Measurements from ENCODE around the gene PARD3B. TPM values are rescaled to one million over a fixed set of nuclear protein-coding genes. Genes with fewer than 3 reads are reported as not detected.

The PARD3B gene
- total and polyA plus RNA-seq, 2 experiments from 2014 or later: 4.3 to 8.5 TPM

DNA sequence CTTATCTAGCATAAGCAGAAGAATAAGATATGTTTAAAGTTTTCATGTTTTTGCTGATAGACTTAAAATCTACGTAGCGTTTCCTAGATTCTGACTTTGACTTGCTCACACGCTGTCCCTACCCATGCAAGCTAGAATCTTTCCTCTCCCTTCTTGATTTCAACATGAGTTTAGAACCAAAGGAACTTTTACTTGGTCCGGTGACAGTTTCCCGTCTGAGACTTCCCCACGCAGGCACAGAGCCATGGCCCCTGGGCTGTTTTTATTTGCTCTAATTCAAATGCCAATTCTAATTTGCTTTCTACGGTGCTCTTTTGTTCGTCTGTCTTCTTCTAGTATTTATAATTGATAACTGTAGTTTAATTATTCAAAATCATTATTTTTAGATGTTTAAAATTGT, 467.7 kb downstream of the PARD3B start:
- H3K9me3 ChIP-seq (ENCODE audit: low read depth): no peaks in the 10 kb centered on the region
- H3K27me3 ChIP-seq: no peaks in the 10 kb centered on the region
- H3K27ac ChIP-seq: no peak overlapping the region
- H3K4me3 ChIP-seq: no peak overlapping the region
- peaks cover 7% of the 10 kb centered on the region for H3K4me1 ChIP-seq (ENCODE audit: low read depth)
- TF ChIP-seq CTCF (IDR thresholded peaks at IDR 0.05; ENCODE audit: low read depth, low read length): no peak
- no peak for DNase-seq (ENCODE audit: low read depth in 1 of 2, low spot score in 1 of 2)
- no peaks in the 10 kb centered on the region for H3K36me3 ChIP-seq

DNA sequence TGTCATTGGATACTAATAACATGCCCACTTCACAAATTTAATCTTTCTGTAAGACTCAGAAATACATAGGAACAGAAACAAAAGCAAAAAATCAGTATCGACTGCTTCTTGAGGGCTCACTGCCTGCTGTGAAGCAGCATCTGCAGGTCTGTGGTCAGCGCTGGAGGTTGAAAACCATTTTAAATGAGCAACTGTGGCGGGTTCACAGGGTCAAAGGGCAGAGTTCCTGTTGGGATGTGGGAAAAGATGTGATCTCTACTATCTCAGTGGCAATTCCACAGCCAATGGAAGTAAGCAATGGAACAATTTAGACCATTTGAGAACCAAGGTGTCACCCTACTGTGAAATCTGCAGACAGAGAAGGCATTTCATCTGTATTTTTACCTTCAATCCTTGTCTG, 468.3 kb downstream of the PARD3B start:
- no peak for DNase-seq (ENCODE audit: low read depth in 1 of 2, low spot score in 1 of 2)
- TF ChIP-seq CTCF (IDR thresholded peaks at IDR 0.05; ENCODE audit: low read depth, low read length): no peak
- H3K27ac ChIP-seq: no peak overlapping the region
- no peaks in the 10 kb centered on the region for H3K27me3 ChIP-seq
- no peaks in the 10 kb centered on the region for H3K9me3 ChIP-seq (ENCODE audit: low read depth)
- peaks cover 7% of the 10 kb centered on the region for H3K4me1 ChIP-seq (ENCODE audit: low read depth)
- H3K4me3 ChIP-seq: no peak overlapping the region
- no peaks in the 10 kb centered on the region for H3K36me3 ChIP-seq

- peaks cover 7% of the 10 kb centered on the region for H3K4me1 ChIP-seq (ENCODE audit: low read depth)
- no peaks in the 10 kb centered on the region for H3K36me3 ChIP-seq
- no peak overlapping the region for H3K27ac ChIP-seq
- H3K27me3 ChIP-seq: no peaks in the 10 kb centered on the region
- H3K4me3 ChIP-seq: no peak overlapping the region
- no peak for DNase-seq (ENCODE audit: low read depth in 1 of 2, low spot score in 1 of 2)
- no peaks in the 10 kb centered on the region for H3K9me3 ChIP-seq (ENCODE audit: low read depth)
- no peak for TF ChIP-seq CTCF (IDR thresholded peaks at IDR 0.05; ENCODE audit: low read depth, low read length)
Measured at GRCh38 chr2:205014201-205014600, 468.9 kb downstream of the PARD3B start.

- TF ChIP-seq CTCF (IDR thresholded peaks at IDR 0.05; ENCODE audit: low read depth, low read length): no peak
- Histone ChIP-seq H3K27me3 (no peaks in the 10 kb centered on the region), H3K36me3 (no peaks in the 10 kb centered on the region), H3K27ac (no peak overlapping the region), H3K4me1 (ENCODE audit: low read depth) (peaks cover 7% of the 10 kb centered on the region), H3K9me3 (ENCODE audit: low read depth) (no peaks in the 10 kb centered on the region), H3K4me3 (no peak overlapping the region)
- DNase-seq (ENCODE audit: low read depth in 1 of 2, low spot score in 1 of 2): no peak
Measured at GRCh38 chr2:205017381-205017780, 472.1 kb downstream of the PARD3B start.

DNA sequence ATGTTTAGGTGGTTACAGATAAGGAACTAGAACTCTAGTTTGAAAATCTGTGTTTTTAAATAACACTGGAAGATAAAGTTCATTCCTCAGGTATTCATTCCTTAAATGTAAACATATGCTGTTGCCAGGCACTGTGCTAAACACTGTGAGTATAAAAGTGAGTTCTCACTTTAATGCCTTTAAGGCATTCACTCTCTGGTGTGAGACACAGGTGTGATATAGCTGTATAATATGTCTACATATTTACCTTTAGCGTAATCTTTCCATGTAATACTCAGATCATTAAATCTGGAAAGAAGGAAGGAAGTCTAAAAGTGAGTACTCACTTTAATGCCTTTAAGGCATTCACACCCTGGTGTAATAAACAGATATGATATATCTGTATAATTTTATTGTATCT, 472.6 kb downstream of the PARD3B start:
- Histone ChIP-seq H3K27me3 (no peaks in the 10 kb centered on the region), H3K9me3 (ENCODE audit: low read depth) (no peaks in the 10 kb centered on the region), H3K27ac (no peak overlapping the region), H3K4me3 (no peak overlapping the region), H3K4me1 (ENCODE audit: low read depth) (peaks cover 2% of the 10 kb centered on the region), H3K36me3 (no peaks in the 10 kb centered on the region)
- TF ChIP-seq CTCF (IDR thresholded peaks at IDR 0.05; ENCODE audit: low read depth, low read length): no peak
- no peak for DNase-seq (ENCODE audit: low read depth in 1 of 2, low spot score in 1 of 2)

GRCh38 chr2:205020673-205021072, 475.4 kb downstream of the PARD3B start:
- TF ChIP-seq CTCF (IDR thresholded peaks at IDR 0.05; ENCODE audit: low read depth, low read length): no peak
- Histone ChIP-seq H3K27ac (no peak overlapping the region), H3K4me3 (no peak overlapping the region), H3K36me3 (no peaks in the 10 kb centered on the region), H3K27me3 (no peaks in the 10 kb centered on the region), H3K4me1 (ENCODE audit: low read depth) (peaks cover 6% of the 10 kb centered on the region), H3K9me3 (ENCODE audit: low read depth) (no peaks in the 10 kb centered on the region)
- DNase-seq (ENCODE audit: low read depth in 1 of 2, low spot score in 1 of 2): no peak
